Measurements from ENCODE around the gene MAMDC2.

MAMDC2 gene

DNA sequence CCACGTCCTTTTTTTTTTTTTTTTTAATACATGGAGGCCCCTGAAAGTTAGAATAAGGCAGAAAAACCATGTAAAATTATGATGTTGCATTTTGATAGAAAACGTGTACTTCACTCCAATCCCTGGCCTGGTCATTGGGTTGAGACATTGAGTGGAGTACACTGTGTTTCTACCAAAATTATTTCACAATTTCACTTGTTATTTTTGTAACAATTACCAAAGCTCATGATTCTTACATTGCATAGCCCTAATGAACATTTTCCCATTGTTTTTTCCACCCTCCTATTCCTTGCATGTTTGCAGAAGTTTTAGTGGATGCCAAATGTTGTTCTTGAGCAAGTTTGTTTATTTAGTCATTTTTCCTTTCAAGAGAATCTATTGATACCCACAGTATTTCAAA lies 21.9 kb downstream of the MAMDC2 start:
- Mint-ChIP-seq H3K27me3 (peaks cover 5% of the 10 kb centered on the region), H3K4me1 (no peaks in the 10 kb centered on the region), H3K36me3 (no peaks in the 10 kb centered on the region), H3K4me3 (no peak overlapping the region), H3K9me3 (no peaks in the 10 kb centered on the region), H3K27ac (no peak overlapping the region)
- CTCF ChIA-PET = no interaction called here
- DNase-seq = no peak

DNA sequence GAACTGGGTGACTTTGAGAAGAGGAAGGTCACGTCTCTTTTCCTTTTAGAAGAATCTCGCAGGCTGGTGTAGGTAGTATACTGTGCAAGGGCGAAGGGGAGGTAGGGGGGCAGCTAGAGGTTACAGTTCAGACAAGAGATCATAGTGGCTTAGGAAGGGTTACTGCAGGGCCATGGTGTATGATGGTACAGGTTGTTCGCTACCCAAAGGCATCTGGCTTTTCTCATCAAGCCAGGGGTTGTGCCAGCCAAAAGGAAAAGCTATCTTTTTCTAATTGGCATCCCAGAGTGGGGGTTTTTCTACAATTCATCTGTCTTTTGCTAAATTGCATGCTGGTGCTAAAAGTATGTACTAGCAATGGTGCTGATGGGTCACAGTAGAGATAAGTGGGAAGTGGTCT lies 22.8 kb downstream of the MAMDC2 start:
- Mint-ChIP-seq H3K27me3 (peaks cover 5% of the 10 kb centered on the region), H3K36me3 (no peaks in the 10 kb centered on the region), H3K27ac (no peak overlapping the region), H3K9me3 (no peaks in the 10 kb centered on the region), H3K4me1 (no peaks in the 10 kb centered on the region), H3K4me3 (no peak overlapping the region)
- DNase-seq = no peak
- CTCF ChIA-PET = no interaction called here

DNA sequence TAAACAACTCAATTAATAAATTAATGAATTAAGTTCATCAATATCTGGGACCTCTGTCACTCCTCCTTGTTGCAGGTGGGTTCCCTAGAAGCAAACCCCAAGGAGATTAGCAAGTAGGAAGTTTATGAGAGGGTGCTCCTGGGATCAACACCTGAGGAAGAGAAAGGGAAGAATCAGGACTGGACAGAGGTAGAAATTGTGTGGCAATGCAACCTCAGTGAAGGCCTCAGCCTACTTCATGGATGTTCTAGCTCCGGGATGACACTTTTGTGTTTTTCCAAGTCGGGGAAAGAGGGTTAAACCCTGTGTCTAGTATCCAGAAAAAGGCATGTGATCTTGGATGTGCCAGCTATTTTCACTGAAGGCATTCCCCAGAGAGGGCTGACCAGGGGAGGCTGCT lies 23.2 kb downstream of the MAMDC2 start:
- Mint-ChIP-seq H3K27me3 (peaks cover 5% of the 10 kb centered on the region), H3K36me3 (no peaks in the 10 kb centered on the region), H3K4me1 (no peaks in the 10 kb centered on the region), H3K9me3 (no peaks in the 10 kb centered on the region), H3K27ac (no peak overlapping the region), H3K4me3 (no peak overlapping the region)
- CTCF ChIA-PET = no interaction called here
- DNase-seq = no peak

DNA sequence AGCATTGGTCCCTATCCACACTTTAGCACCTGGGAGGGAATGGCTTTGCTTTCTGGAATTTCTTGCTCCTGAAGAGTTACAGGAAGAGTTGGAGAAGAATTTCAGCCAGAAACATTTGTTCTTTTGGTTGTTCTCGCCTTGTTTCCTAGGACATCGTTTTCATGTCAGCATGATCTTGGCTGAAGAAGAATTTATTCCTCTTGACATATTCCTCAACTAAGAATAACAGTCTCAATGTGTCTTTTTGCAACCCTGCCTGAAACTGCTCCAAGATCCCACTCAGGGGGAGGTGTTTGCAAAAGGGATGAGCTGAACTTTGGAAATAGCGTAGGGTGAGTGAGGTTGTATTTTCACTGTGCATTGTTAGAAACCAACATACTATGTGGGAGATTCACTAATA lies 26.1 kb downstream of the MAMDC2 start:
- CTCF ChIA-PET = no interaction called here
- H3K27me3 Mint-ChIP-seq = peaks cover 6% of the 10 kb centered on the region
- no peaks in the 10 kb centered on the region for H3K36me3 Mint-ChIP-seq
- H3K27ac Mint-ChIP-seq = no peak overlapping the region
- DNase-seq = no peak
- no peak overlapping the region for H3K4me3 Mint-ChIP-seq
- H3K9me3 Mint-ChIP-seq = no peaks in the 10 kb centered on the region
- no peaks in the 10 kb centered on the region for H3K4me1 Mint-ChIP-seq

DNA sequence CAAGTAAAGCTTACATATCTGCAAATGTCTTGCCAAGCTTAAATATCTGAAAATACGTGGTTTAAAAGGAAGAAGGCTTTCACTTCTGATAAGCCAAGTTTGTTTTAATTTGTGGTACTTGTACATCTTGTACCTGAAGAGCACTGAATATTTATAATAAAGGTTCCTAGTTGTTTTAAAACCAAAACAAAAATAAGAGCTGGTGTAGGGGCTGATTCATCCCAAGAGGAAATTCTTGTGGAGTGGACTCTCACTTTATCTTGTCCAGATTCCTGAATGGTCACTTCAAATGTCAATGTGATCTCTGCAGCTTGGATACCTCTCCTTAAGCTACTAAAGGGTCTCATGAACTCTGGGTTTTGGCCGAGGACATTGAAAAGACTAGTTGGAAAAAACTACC lies 29.5 kb downstream of the MAMDC2 start:
- H3K27me3 Mint-ChIP-seq = peaks cover 6% of the 10 kb centered on the region
- no peak for DNase-seq
- H3K4me1 Mint-ChIP-seq = no peaks in the 10 kb centered on the region
- no peak overlapping the region for H3K27ac Mint-ChIP-seq
- H3K36me3 Mint-ChIP-seq = no peaks in the 10 kb centered on the region
- CTCF ChIA-PET = interaction anchor here (1.1 kb wide), 1 partner anchor 38 kb away, joined by 3 read pairs; no protein-coding TSS in a partner anchor
- no peak overlapping the region for H3K4me3 Mint-ChIP-seq
- H3K9me3 Mint-ChIP-seq = no peaks in the 10 kb centered on the region

DNA sequence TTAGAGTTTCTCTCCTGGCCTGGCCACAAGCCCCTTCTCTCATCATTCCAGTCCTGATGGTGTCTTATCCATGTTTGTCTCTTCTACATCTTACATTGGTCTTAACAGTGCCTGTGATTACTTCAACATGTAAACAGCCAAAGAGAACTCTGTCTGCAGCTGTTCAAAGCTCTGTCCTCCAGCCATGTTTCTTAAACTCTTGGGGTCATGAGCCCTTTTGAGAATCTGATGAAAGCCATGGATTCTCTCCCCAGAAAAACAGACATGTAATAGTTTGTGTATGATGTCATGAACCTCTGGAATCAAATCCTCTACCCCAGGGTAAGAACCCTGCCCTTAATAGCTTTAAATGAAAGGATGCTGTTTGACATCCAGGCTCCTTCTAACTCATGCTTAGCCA lies 30.1 kb downstream of the MAMDC2 start:
- Mint-ChIP-seq H3K36me3 (no peaks in the 10 kb centered on the region), H3K4me1 (no peaks in the 10 kb centered on the region), H3K4me3 (no peak overlapping the region), H3K27ac (no peak overlapping the region), H3K9me3 (no peaks in the 10 kb centered on the region), H3K27me3 (peaks cover 6% of the 10 kb centered on the region)
- no peak for DNase-seq
- CTCF ChIA-PET = no interaction called here

DNA sequence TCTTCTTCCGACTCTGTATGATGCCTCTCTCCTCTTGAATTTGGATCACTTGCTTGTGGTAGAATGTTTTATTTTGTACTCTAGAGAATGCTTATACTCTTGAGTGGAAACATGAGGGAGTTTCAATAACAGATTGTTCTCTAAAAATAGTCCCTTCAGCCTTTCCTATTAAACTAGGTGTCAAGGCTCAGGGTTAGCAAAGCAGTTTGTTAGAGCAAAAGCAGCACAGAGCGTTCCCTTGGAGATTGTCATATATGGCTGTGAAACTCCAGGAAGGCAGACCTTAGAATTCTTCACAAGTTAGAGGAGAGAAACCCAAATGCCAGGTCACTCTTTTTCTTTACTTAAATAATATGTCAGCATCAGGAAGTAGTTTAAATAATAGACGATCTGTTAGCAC lies 33.0 kb downstream of the MAMDC2 start:
- no peak for DNase-seq
- no peak overlapping the region for H3K27ac Mint-ChIP-seq
- H3K36me3 Mint-ChIP-seq = no peaks in the 10 kb centered on the region
- H3K4me1 Mint-ChIP-seq = no peaks in the 10 kb centered on the region
- no peaks in the 10 kb centered on the region for H3K9me3 Mint-ChIP-seq
- no peak overlapping the region for H3K4me3 Mint-ChIP-seq
- peaks cover 14% of the 10 kb centered on the region for H3K27me3 Mint-ChIP-seq
- CTCF ChIA-PET = no interaction called here

DNA sequence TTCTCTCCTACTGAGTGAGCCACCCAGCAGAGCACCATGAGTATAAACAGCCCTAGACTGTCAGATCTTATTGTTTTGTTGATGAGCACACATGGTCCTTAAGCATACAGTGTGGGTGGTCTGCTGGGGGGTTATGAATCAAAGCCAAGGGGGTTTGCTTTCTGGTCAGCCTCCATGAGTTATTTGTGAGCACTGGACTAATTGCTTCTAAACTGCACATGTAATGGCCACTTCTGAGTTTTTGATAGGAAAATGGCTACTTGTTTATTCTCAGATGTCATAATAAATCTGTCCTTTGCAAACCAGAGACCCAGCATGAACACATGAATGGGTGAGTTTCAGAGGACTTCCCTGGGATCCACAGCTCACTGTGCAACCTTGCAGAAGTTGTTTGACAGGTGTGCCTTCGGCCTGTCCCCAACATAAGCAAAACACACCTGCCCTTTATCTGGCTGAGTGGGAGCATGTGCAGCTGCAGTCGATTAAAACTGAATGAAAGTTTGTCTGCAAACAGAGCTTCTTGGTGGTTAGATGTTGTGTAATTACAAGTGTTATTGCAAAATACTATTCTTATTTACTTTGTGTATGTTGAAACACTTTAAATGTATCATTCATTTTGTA lies 35.9 kb downstream of the MAMDC2 start:
- Mint-ChIP-seq H3K4me3 (no peak overlapping the region), H3K9me3 (no peaks in the 10 kb centered on the region), H3K4me1 (no peaks in the 10 kb centered on the region), H3K27ac (no peak overlapping the region), H3K27me3 (peaks cover 8% of the 10 kb centered on the region), H3K36me3 (no peaks in the 10 kb centered on the region)
- CTCF ChIA-PET = interaction anchor here (1.8 kb wide), 1 partner anchor 33 kb away, joined by 5 read pairs; no protein-coding TSS in a partner anchor
- no peak for DNase-seq

DNA sequence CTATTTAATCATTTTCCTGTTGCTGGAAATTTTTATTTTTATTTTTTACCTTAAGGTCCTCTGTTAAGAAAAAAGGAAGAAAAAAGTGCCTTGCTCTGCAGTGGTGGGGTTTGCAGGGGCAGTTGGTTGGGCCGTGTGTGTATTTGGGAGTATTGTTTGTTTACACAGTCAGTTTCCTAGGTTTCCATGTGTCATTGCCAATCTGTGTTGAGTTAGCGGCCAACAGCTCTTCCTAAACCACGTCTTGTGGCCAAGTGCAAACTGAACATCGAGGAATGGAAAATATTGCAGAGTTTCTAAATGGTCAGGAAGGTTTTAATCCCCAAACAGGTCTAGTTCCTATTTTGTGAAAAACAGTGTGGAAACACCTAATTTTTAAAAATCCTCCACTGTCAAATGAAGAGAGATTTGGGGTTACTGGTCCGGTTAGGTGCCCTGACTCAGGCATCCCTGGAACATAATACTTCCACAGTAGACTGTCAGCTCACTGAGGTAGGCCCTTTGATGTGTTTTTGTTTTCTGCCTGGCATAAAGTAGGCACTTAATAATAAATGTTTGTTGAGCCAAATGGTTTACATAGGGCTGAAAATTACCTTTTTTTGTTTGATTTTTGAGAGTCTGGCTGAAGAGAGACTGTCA lies 37.0 kb downstream of the MAMDC2 start:
- CTCF ChIA-PET = no interaction called here
- no peak for DNase-seq
- no peaks in the 10 kb centered on the region for H3K36me3 Mint-ChIP-seq

DNA sequence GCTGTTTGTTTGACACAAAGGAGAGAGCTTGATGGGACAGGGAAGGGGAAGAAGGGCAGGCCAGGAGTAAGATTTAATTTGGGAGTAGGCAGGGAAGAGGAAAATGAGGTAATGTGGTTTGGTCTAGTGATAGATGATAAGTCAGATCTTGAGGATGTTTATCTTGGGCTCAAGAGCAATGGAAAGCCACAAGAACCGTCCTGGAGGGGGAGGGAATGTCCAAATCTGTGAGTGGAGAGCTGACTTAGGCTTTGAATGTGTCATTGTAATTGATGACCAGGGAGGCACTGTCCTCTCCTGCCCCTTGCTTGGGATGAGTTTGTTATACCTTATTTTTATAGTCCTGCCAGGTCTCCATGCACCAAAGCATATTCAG lies 37.5 kb downstream of the MAMDC2 start:
- Mint-ChIP-seq H3K4me1 (no peaks in the 10 kb centered on the region), H3K9me3 (no peaks in the 10 kb centered on the region), H3K27me3 (peaks cover 8% of the 10 kb centered on the region), H3K4me3 (no peak overlapping the region), H3K36me3 (no peaks in the 10 kb centered on the region), H3K27ac (no peak overlapping the region)
- DNase-seq = no peak
- CTCF ChIA-PET = no interaction called here

More for the DNA sequence above, 37.0 kb downstream of the MAMDC2 start:
- Mint-ChIP-seq H3K27ac (no peak overlapping the region), H3K4me3 (no peak overlapping the region), H3K9me3 (no peaks in the 10 kb centered on the region), H3K4me1 (no peaks in the 10 kb centered on the region), H3K27me3 (peaks cover 8% of the 10 kb centered on the region)

DNA sequence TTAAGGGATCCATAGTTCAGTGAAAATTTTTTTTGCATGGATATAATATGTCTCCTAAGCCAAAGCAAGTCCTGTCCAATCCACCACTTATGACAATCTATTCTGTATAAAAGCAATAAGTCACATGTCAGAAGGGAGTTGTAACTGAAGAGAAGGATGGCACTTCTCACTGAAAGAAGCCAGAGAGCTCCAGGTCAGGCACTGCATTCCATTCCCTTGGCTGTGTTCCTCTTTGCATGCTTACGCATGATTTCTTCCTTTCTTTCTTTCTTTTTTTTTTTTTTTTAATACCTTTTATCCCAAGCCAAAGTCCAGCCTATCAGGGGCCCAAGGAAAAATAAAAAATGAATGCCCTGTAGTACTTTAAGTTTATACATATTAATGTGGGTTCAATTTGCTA lies 39.8 kb downstream of the MAMDC2 start:
- DNase-seq = no peak
- Mint-ChIP-seq H3K9me3 (no peaks in the 10 kb centered on the region), H3K4me1 (no peaks in the 10 kb centered on the region), H3K36me3 (no peaks in the 10 kb centered on the region), H3K27me3 (peaks cover 8% of the 10 kb centered on the region), H3K27ac (no peak overlapping the region), H3K4me3 (no peak overlapping the region)
- CTCF ChIA-PET = no interaction called here

DNA sequence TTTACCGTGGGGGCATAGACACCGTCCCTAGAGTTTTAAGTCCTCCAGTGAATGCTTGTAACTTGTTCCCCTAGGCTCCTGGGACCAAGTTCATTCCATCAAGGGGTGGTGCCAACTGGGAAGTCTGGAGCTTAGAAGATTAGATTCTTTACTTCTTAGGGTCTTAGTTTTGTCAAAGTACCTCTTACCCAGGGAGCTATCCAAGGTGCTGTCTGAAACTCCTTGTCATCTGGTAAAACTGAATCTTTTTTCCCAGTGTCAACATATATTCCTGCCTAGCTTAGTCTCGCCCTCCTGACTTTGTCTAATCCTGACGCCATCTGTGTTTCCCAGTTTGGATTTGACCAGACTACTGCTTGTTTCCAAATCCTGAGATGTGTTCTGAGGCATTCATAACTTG lies 41.6 kb downstream of the MAMDC2 start:
- CTCF ChIA-PET = no interaction called here
- Mint-ChIP-seq H3K27me3 (peaks cover 8% of the 10 kb centered on the region), H3K4me3 (no peak overlapping the region), H3K27ac (no peak overlapping the region), H3K36me3 (no peaks in the 10 kb centered on the region), H3K9me3 (no peaks in the 10 kb centered on the region), H3K4me1 (no peaks in the 10 kb centered on the region)
- DNase-seq = no peak

DNA sequence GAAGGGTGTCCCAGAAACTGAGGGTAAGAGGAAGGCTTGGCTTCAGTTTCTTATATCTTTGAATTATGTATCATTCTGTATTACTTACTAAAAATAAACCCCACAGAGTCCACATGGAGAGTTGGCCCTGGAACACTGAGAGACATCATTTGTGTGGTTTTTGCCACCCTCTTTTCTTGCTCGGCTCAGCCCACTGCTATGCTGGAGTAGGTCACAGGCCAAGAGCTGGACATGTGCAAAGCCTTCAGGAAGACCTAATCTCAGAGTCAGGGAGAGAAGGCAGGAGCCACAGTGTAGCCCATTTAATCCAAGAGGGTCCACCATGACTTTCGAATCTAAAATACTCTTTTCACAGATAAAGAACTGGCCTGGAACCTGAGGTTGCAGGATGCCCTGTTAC lies 47.5 kb downstream of the MAMDC2 start:
- no peak for DNase-seq
- Mint-ChIP-seq H3K36me3 (no peaks in the 10 kb centered on the region), H3K4me1 (no peaks in the 10 kb centered on the region), H3K27me3 (no peaks in the 10 kb centered on the region), H3K4me3 (no peak overlapping the region), H3K9me3 (no peaks in the 10 kb centered on the region), H3K27ac (no peak overlapping the region)
- CTCF ChIA-PET = no interaction called here

DNA sequence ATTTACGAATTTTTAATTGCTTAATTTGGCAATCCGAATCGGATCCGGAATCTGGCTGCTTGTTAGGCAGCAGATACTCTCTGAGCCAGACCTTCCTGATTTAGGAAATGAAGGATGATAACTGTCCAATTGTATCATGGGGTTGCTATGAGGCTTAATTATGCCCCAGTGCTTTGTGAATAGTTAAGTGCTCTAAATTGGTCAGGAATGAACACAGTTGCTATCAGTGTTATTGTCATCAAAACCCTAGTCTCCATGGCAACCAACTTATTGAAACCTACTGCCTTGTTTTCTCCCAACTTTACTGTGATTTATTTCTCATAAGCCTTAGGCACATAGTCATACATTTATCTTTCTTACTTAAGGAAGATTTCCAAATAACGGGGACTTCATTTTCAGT lies 47.9 kb downstream of the MAMDC2 start:
- CTCF ChIA-PET = no interaction called here
- H3K4me3 Mint-ChIP-seq = no peak overlapping the region
- H3K27ac Mint-ChIP-seq = no peak overlapping the region
- H3K4me1 Mint-ChIP-seq = no peaks in the 10 kb centered on the region
- DNase-seq = no peak
- no peaks in the 10 kb centered on the region for H3K9me3 Mint-ChIP-seq
- no peaks in the 10 kb centered on the region for H3K27me3 Mint-ChIP-seq
- no peaks in the 10 kb centered on the region for H3K36me3 Mint-ChIP-seq

DNA sequence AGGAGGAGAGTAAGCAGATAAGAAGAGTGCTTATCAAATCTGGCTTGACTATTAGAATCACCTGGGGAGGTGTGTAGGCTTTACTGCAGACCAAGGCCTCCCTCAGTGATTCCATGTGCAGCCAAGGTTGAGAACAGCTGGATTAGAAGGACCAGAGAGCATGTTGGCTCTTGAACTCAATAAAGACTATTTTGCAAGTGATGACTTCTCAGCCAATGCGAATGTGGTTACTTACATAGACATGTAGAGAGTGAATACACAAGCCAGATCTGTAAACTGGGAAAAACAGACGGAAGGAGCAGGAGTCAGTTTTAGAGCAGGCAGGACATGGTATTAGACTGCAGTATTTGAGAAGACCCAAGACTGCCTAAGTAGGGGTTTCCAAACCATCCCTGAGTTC lies 48.5 kb downstream of the MAMDC2 start:
- Mint-ChIP-seq H3K36me3 (no peaks in the 10 kb centered on the region), H3K4me3 (no peak overlapping the region), H3K9me3 (no peaks in the 10 kb centered on the region), H3K4me1 (no peaks in the 10 kb centered on the region), H3K27me3 (no peaks in the 10 kb centered on the region), H3K27ac (no peak overlapping the region)
- CTCF ChIA-PET = no interaction called here
- no peak for DNase-seq

Data from activated naive CD4-positive, alpha-beta T cell treated with anti-CD3 and anti-CD28 coated beads, Interleukin-2, amount 10 ng/mL, durations not matched to agents 7 days and 5 days (primary cell).